Activated CD8-positive, alpha-beta T cell treated with anti-CD3 and anti-CD28 coated beads for 36 hours (primary cell): ENCODE measurements around the gene SYT1. TPM values are rescaled to one million over a fixed set of nuclear protein-coding genes. Genes with fewer than 3 reads are reported as not detected.

Experiments used
- ATAC-seq: fragments of 200-7000 bp; cut with Tn5 transposase; one replicate; pipeline ENCODE4 v1.10.0; 2021; ENCODE audit warnings: mild to moderate bottlenecking, moderate library complexity
- CTCF ChIA-PET: fragments of 350-600 bp; sonication (Branson Sonifier 250); formaldehyde crosslinking; loops from one replicate; lab custom pipeline; 2021; ENCODE audit warnings: antibody characterized with exemption; lab: Charles Lee
- POLR2A ChIA-PET: fragments of 350-600 bp; sonication (Branson Sonifier 250); formaldehyde crosslinking; loops from one replicate; lab custom pipeline; 2021; ENCODE audit warnings: antibody characterized with exemption; lab: Charles Lee
- DNase-seq: peaks from one replicate; pipeline ENCODE4 v3.0.0-alpha.2; 2020
- H3K27ac Mint-ChIP-seq: one replicate; pipeline ENCODE4 v1.8.0; 2021; ENCODE audit warnings: mild to moderate bottlenecking, mixed read lengths
- H3K27me3 Mint-ChIP-seq: one replicate; pipeline ENCODE4 v1.8.0; 2021; ENCODE audit warnings: mixed read lengths
- H3K36me3 Mint-ChIP-seq: one replicate; pipeline ENCODE4 v1.8.0; 2021; ENCODE audit warnings: low read depth, mixed read lengths
- H3K4me1 Mint-ChIP-seq: one replicate; pipeline ENCODE4 v1.8.0; 2021; ENCODE audit warnings: low read depth, mixed read lengths
- H3K4me3 Mint-ChIP-seq: one replicate; pipeline ENCODE4 v1.8.0; 2021; ENCODE audit warnings: mild to moderate bottlenecking, moderate library complexity, mixed read lengths
- H3K9me3 Mint-ChIP-seq: one replicate; pipeline ENCODE4 v1.8.0; 2021; ENCODE audit warnings: mixed read lengths
- intact Hi-C: fragments of 100-400 bp; cut with micrococcal nuclease; formaldehyde crosslinking; loops from one replicate; pipeline ENCODE4 v1.10.0; 2022
- total RNA-seq, 2 experiments: library from RNA; stranded (reverse); gene quantifications; one replicate each; pipeline ENCODE4 v1.2.3, GENCODE V29; 2021
- TF ChIP-seq, protein P1 (sequence below): fragments of 200-600 bp; IDR thresholded peaks from one replicate; pipeline ENCODE4 v1.8.0; 2022; ENCODE audit warnings: antibody characterized with exemption, mild to moderate bottlenecking

Gene SYT1
- total RNA-seq, 2 experiments from 2014 or later = not detected

DNA sequence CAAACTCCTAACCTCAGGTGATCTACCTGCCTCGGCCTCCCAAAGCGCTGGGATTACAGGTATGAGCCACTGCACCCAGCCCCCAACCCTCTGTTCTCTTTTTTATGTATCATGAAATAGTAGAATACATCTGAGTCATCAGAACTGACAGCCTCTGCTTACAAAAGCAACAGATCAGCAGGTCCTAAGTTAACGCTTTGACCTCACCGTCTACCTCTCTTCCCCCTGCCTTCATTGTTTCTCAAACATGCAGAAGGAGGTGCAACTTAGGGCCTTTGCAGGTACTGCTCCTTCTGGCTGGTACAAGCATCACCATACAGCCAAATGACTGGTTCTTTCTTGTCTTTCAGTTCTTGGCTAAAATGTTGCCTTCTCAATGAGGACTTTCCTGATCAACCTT lies 577.0 kb downstream of the SYT1 start:
- TF ChIP-seq, protein P1, sequence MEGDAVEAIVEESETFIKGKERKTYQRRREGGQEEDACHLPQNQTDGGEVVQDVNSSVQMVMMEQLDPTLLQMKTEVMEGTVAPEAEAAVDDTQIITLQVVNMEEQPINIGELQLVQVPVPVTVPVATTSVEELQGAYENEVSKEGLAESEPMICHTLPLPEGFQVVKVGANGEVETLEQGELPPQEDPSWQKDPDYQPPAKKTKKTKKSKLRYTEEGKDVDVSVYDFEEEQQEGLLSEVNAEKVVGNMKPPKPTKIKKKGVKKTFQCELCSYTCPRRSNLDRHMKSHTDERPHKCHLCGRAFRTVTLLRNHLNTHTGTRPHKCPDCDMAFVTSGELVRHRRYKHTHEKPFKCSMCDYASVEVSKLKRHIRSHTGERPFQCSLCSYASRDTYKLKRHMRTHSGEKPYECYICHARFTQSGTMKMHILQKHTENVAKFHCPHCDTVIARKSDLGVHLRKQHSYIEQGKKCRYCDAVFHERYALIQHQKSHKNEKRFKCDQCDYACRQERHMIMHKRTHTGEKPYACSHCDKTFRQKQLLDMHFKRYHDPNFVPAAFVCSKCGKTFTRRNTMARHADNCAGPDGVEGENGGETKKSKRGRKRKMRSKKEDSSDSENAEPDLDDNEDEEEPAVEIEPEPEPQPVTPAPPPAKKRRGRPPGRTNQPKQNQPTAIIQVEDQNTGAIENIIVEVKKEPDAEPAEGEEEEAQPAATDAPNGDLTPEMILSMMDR = no peak
- Mint-ChIP-seq H3K27ac (no peak overlapping the region), H3K36me3 (no peaks in the 10 kb centered on the region), H3K4me3 (no peak overlapping the region), H3K27me3 (no peaks in the 10 kb centered on the region), H3K9me3 (no peaks in the 10 kb centered on the region), H3K4me1 (no peaks in the 10 kb centered on the region)
- DNase-seq = no peak
- ChIA-PET POLR2A (no interaction called here), CTCF (no interaction called here)
- no peak for ATAC-seq
- intact Hi-C loops = no loop called here

DNA sequence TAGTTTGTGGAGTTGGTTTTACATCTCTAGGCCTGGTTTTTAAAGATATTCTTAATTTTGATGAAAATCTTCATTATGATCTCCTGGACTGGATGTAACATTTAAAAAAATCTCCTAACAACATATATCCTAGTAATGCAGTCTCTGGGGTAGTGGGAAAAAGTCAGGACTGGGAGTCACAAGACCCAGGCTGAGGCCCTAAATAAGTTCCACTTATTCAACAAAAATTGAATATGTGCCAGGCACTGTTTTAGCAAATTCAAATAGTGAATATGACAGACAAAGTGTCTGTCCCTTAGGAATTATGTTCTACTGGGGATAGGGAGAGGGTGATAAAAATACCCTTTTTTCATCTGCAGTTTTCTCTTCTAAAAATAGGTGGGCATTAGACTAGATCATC lies 577.8 kb downstream of the SYT1 start:
- H3K9me3 Mint-ChIP-seq = no peaks in the 10 kb centered on the region
- H3K27ac Mint-ChIP-seq = no peak overlapping the region
- no peak for ATAC-seq
- H3K4me1 Mint-ChIP-seq = no peaks in the 10 kb centered on the region
- intact Hi-C loops = no loop called here
- no peak for DNase-seq
- no peaks in the 10 kb centered on the region for H3K27me3 Mint-ChIP-seq
- POLR2A ChIA-PET = no interaction called here
- H3K4me3 Mint-ChIP-seq = no peak overlapping the region
- H3K36me3 Mint-ChIP-seq = no peaks in the 10 kb centered on the region
- CTCF ChIA-PET = no interaction called here
- TF ChIP-seq, protein P1 = no peak

DNA sequence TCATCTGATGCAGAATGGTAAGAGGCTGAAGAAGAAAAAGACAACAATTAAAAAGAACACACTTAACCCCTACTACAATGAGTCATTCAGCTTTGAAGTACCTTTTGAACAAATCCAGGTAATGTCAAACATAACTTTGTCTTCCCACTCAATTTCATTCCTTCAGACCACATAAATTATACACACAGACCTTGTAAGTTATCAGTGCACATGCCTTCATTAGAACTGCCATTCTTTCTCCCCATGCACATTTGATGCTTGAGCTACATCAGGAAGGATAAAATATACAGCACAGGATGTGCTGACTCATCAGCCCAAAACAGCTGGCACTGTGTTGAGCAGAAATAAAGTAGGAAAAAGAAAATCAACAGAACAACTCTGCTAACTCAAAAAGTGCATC lies 579.5 kb downstream of the SYT1 start:
- H3K27ac Mint-ChIP-seq = no peak overlapping the region
- no peaks in the 10 kb centered on the region for H3K36me3 Mint-ChIP-seq
- ChIA-PET POLR2A (no interaction called here), CTCF (no interaction called here)
- no peak overlapping the region for H3K4me3 Mint-ChIP-seq
- no peak for DNase-seq
- H3K27me3 Mint-ChIP-seq = no peaks in the 10 kb centered on the region
- no peaks in the 10 kb centered on the region for H3K4me1 Mint-ChIP-seq
- TF ChIP-seq, protein P1 = no peak
- intact Hi-C loops = no loop called here
- no peaks in the 10 kb centered on the region for H3K9me3 Mint-ChIP-seq
- ATAC-seq = no peak

DNA sequence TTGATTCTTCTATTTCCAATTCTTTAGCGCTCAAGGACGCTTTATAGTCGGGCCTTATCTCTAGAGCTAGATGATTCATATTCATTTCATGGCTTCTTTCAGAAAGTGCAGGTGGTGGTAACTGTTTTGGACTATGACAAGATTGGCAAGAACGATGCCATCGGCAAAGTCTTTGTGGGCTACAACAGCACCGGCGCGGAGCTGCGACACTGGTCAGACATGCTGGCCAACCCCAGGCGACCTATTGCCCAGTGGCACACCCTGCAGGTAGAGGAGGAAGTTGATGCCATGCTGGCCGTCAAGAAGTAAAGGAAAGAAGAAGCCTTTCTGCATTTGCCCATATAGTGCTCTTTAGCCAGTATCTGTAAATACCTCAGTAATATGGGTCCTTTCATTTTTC lies 584.2 kb downstream of the SYT1 start:
- intact Hi-C loops = no loop called here
- H3K27ac Mint-ChIP-seq = no peak overlapping the region
- ChIA-PET POLR2A (no interaction called here), CTCF (no interaction called here)
- H3K27me3 Mint-ChIP-seq = no peaks in the 10 kb centered on the region
- H3K36me3 Mint-ChIP-seq = no peaks in the 10 kb centered on the region
- no peak for DNase-seq
- H3K4me1 Mint-ChIP-seq = no peaks in the 10 kb centered on the region
- no peak overlapping the region for H3K4me3 Mint-ChIP-seq
- no peaks in the 10 kb centered on the region for H3K9me3 Mint-ChIP-seq
- ATAC-seq = no peak
- TF ChIP-seq, protein P1 = no peak

DNA sequence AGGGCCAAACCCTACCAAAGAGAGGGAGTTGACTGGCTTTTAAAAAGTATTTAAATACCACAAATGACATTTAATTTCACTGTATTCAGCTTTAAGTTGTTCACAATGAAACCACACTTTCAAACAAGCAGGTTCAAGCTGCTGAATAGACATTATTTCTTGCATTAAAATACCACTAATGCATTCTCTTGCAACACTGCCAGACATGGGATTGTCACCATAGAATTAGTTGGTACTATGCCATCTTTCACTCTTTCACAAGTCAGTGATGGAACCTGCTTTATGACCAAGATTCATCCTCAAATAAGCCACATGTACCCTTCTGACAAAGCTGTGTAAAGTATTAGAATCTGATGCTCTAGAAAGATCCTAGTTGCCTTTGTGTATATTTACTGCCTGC lies 586.8 kb downstream of the SYT1 start:
- POLR2A ChIA-PET = no interaction called here
- intact Hi-C loops = no loop called here
- TF ChIP-seq, protein P1 = no peak
- CTCF ChIA-PET = no interaction called here
- Mint-ChIP-seq H3K27ac (no peak overlapping the region), H3K9me3 (no peaks in the 10 kb centered on the region), H3K27me3 (no peaks in the 10 kb centered on the region), H3K4me1 (no peaks in the 10 kb centered on the region), H3K4me3 (no peak overlapping the region), H3K36me3 (no peaks in the 10 kb centered on the region)
- DNase-seq (no peak), ATAC-seq (no peak)
